22Rv1 (cell line): ENCODE data around the gene HES5.
"Not testable (repeated sequence)": the region's sequence is repeated elsewhere in the genome, so short reads cannot be mapped to it uniquely, and the experiment has no call there.

Experiments used
- H3K27ac ChIP-seq: fragments of 450-650 bp; 2 replicates; pipeline ENCODE4 v1.5.1; 2017
- CTCF ChIP-seq: fragments of 450-650 bp; IDR thresholded peaks from 2 replicates; pipeline ENCODE4 v1.5.1; 2017; ENCODE audit warnings: mild to moderate bottlenecking
- ZFX ChIP-seq: fragments of 450-650 bp; IDR thresholded peaks from 2 replicates; pipeline ENCODE4 v1.6.1; 2017; ENCODE audit warnings: antibody characterized with exemption, borderline replicate concordance

HES5 gene

GRCh38 chr1:2570332-2570731 is 40.3 kb upstream of the HES5 start:
- no peak overlapping the region for H3K27ac ChIP-seq
- no peak for TF ChIP-seq CTCF
- no peak for TF ChIP-seq ZFX

DNA sequence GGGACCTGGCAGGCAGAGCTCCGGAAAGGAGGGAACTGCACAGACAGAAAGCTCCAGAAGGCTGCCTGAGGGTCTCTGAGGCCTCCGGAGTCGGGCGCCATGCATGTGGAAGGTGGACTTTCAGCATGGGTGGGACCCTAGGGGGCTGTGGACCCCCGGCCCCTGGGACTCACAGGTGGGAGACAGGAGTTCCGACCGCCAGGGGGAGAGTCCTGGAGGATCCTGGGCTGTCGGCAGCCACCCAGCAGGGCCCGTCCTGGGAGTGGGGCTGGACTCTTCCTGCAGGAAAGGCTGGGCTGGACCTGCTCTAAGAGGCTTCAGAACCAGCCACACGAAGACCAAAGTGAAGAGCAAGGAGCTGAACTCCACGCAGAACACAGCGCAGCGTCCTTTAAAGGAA is 39.6 kb upstream of the HES5 start:
- H3K27ac ChIP-seq, result not testable (repeated sequence)

GRCh38 chr1:2569060-2569459 is 39.0 kb upstream of the HES5 start:
- H3K27ac ChIP-seq, result no peak overlapping the region
- TF ChIP-seq ZFX (no peak), CTCF (no peak)

GRCh38 chr1:2568187-2568816 is 38.2 kb upstream of the HES5 start:
- H3K27ac ChIP-seq, result not testable (repeated sequence)

DNA sequence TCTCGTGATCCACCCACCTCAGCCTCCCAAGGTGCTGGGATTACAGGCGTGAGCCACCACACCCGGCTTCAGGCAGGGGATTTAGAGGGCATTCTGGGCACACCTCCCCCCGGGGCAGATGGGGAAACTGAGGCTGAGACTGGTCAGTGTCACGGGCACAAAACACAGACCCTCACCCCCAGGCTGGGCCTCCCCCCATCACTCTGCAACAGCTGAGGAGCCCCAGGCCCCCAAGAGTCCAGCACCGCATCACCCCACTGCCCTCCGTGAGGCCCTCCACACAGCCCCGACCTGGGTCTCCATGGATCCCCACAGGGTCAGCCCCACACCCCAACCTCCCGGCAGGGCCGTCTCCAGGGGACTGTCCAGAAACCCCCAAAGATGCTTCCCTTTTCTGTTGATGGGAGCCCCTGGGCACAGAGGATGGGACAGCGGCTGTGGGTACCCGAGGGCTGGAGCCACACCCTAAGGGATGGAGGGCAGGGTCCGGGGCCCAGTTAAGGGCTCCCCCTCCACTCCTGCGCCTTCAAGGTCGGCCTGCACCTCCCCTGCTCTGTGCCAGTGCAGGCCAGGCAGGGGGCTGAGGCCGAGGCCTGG is 37.1 kb upstream of the HES5 start:
- no peak overlapping the region for H3K27ac ChIP-seq
- TF ChIP-seq CTCF, result no peak
- TF ChIP-seq ZFX, result no peak

DNA sequence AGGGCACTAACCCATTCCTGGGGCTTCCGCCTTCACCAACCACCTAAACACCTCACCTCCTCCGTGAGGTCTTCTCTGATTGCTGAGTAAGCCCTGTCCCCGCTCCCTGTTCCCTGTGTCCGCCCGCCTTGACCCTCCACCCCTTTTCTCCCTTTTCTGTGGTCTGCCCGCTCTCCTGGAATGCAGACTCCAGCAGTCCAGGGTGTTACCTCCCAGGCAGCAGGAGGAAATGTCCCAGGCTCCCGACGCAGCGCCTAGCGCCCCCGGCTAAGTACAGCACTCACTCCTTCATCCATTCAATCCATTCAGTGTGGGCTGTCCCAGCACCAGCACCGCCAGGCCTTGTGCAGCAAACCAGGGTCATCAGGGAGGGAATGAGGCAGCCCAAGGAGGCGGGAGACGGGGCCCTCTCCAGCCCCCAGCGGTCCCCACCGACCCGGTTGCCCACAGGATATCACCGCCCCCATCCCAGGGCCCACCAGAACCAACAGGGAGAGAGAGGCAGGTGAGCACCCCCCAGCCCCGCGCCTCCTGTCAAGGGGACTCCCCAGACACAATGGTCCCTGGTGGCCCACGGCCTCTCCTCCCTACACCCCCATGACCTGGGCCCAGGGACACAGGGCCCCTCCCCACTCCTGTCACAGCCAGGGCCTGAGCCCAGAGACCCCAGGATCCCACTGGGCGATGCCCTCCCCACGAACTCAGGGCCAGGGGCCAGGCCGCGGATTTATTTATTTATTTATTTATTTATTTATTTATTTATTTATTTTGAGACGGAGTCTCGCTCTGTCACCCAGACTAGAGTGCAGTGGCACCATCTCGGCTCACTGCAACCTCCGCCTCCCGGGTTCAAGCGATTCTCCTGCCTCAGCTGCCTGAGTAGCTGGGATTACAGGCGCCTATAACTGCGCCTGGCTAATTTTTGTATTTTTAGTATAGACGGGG is 36.3 kb upstream of the HES5 start:
- TF ChIP-seq ZFX (no peak), CTCF (no peak)

GRCh38 chr1:2564815-2565374 is 34.8 kb upstream of the HES5 start:
- no peak overlapping the region for H3K27ac ChIP-seq
- TF ChIP-seq CTCF, result no peak
- TF ChIP-seq ZFX, result no peak

More for the DNA sequence above, 36.3 kb upstream of the HES5 start:
- H3K27ac ChIP-seq, result no peak overlapping the region
